Measurements from ENCODE around the gene FBXL14. TPM values are rescaled to one million over a fixed set of nuclear protein-coding genes. Genes with fewer than 3 reads are reported as not detected.

Gene FBXL14
- 16.7 and 28.8 TPM in 2 replicates for total RNA-seq (ENCODE audit: low replicate concordance)
- long read RNA-seq, partial matches to known transcripts, result 0 of 1 reads
- long read RNA-seq, other reads (novel, unspliced or antisense), result 1 of 1 reads

GRCh38 chr12:1594261-1595025 lies at the start of gene FBXL14:
TSS of gene FBXL14 (minus strand) at chr12:1594581. CDS start at chr12:1594066, 515 bp downstream.
- Mint-ChIP-seq H3K27ac (peak within 1 kb of the TSS; percentile 92), H3K4me3 (peak within 1 kb of the TSS; percentile 92), H3K27me3 (peaks cover 4% of the 10 kb centered on the region), H3K36me3 (peaks cover 27% of the 10 kb centered on the region), H3K9me3 (no peaks in the 10 kb centered on the region), H3K4me1 (ENCODE audit: unreplicated experiment) (peaks cover 28% of the 10 kb centered on the region)
- DNase-seq (ENCODE audit: extremely low spot score, unreplicated experiment), result peak; percentile 93
- no peak for TF ChIP-seq CTCF (conservative IDR thresholded peaks at IDR 0.05)

GRCh38 chr12:1643905-1644533 lies 49.6 kb upstream of the FBXL14 start:
- Mint-ChIP-seq H3K4me3 (no peak overlapping the region), H3K27me3 (peaks cover 35% of the 10 kb centered on the region), H3K4me1 (ENCODE audit: unreplicated experiment) (peaks cover 13% of the 10 kb centered on the region), H3K9me3 (no peaks in the 10 kb centered on the region), H3K27ac (no peak overlapping the region), H3K36me3 (peaks cover 32% of the 10 kb centered on the region)
- TF ChIP-seq CTCF (conservative IDR thresholded peaks at IDR 0.05), result no peak
- DNase-seq (ENCODE audit: extremely low spot score, unreplicated experiment), result no peak

- Mint-ChIP-seq H3K27me3 (peaks cover 25% of the 10 kb centered on the region), H3K27ac (no peak overlapping the region), H3K4me3 (no peak overlapping the region), H3K36me3 (peaks cover 33% of the 10 kb centered on the region), H3K9me3 (no peaks in the 10 kb centered on the region), H3K4me1 (ENCODE audit: unreplicated experiment) (peaks cover 13% of the 10 kb centered on the region)
- no peak for TF ChIP-seq CTCF (conservative IDR thresholded peaks at IDR 0.05)
- no peak for DNase-seq (ENCODE audit: extremely low spot score, unreplicated experiment)
Measured at GRCh38 chr12:1643043-1643442, 48.7 kb upstream of the FBXL14 start.

- Mint-ChIP-seq H3K27me3 (peaks cover 25% of the 10 kb centered on the region), H3K9me3 (no peaks in the 10 kb centered on the region), H3K4me3 (no peak overlapping the region), H3K36me3 (peaks cover 31% of the 10 kb centered on the region), H3K4me1 (ENCODE audit: unreplicated experiment) (peaks cover 13% of the 10 kb centered on the region), H3K27ac (no peak overlapping the region)
- no peak for TF ChIP-seq CTCF (conservative IDR thresholded peaks at IDR 0.05)
- DNase-seq (ENCODE audit: extremely low spot score, unreplicated experiment), result no peak
Measured at GRCh38 chr12:1642513-1642912, 48.1 kb upstream of the FBXL14 start.

- peaks cover 13% of the 10 kb centered on the region for H3K4me1 Mint-ChIP-seq (ENCODE audit: unreplicated experiment)
- TF ChIP-seq CTCF (conservative IDR thresholded peaks at IDR 0.05), result no peak
- H3K27me3 Mint-ChIP-seq, result peaks cover 21% of the 10 kb centered on the region
- DNase-seq (ENCODE audit: extremely low spot score, unreplicated experiment), result no peak
- peaks cover 25% of the 10 kb centered on the region for H3K36me3 Mint-ChIP-seq
- no peak overlapping the region for H3K4me3 Mint-ChIP-seq
- H3K9me3 Mint-ChIP-seq, result no peaks in the 10 kb centered on the region
- H3K27ac Mint-ChIP-seq, result no peak overlapping the region
Measured at GRCh38 chr12:1640328-1641234, 46.2 kb upstream of the FBXL14 start.
